VCaP (cell line): ENCODE results near the gene TUBB4B.

Experiments used
- H3K27ac ChIP-seq: fragments of 450-650 bp; 2 replicates; pipeline ENCODE4 v1.5.1; 2017
- CTCF ChIP-seq: fragments of 450-650 bp; conservative IDR thresholded peaks from 2 replicates; pipeline ENCODE4 v1.5.1; 2017; ENCODE audit warnings: mild to moderate bottlenecking, moderate library complexity

Gene TUBB4B

GRCh38 chr9:137202966-137203365, 38.1 kb upstream of the TUBB4B start:
- TF ChIP-seq CTCF, result no peak
- no peak overlapping the region for H3K27ac ChIP-seq

GRCh38 chr9:137204731-137205125, 36.4 kb upstream of the TUBB4B start:
- TF ChIP-seq CTCF, result no peak
- H3K27ac ChIP-seq, result peak overlapping the region; percentile 85

GRCh38 chr9:137205126-137206069, 35.7 kb upstream of the TUBB4B start, which contains the start of the genes NDOR1 and TMEM203:
TSS of gene NDOR1 (plus strand) at chr9:137205700. CDS start at chr9:137205778, 78 bp downstream.
TSS of gene TMEM203 (minus strand) at chr9:137205648. CDS start at chr9:137205414, 234 bp downstream.
- peak within 1 kb of the TSS; percentile 85 for H3K27ac ChIP-seq
- TF ChIP-seq CTCF, result no peak

- no peak for TF ChIP-seq CTCF
- H3K27ac ChIP-seq, result peak overlapping the region; percentile 85; the same call in 1 of the 2 replicates
Observed at GRCh38 chr9:137206602-137207001, 34.5 kb upstream of the TUBB4B start.

- H3K27ac ChIP-seq, result no peak overlapping the region
- TF ChIP-seq CTCF, result no peak
Observed at GRCh38 chr9:137211532-137211931, 29.6 kb upstream of the TUBB4B start.

- no peak for TF ChIP-seq CTCF
- no peak overlapping the region for H3K27ac ChIP-seq
Observed at GRCh38 chr9:137212520-137212919, 28.6 kb upstream of the TUBB4B start.

- peak; percentile 30 for TF ChIP-seq CTCF
- no peak overlapping the region for H3K27ac ChIP-seq
Observed at GRCh38 chr9:137213160-137214060, 27.7 kb upstream of the TUBB4B start.
